Measurements from ENCODE around the gene PRKD1. TPM values are rescaled to one million over a fixed set of nuclear protein-coding genes. Genes with fewer than 3 reads are reported as not detected.
"Not testable (repeated sequence)": the region's sequence is repeated elsewhere in the genome, so short reads cannot be mapped to it uniquely, and the experiment has no call there.

Gene PRKD1
- total RNA-seq, 4 donors from 2014 or later = 3.0 to 5.4 (median 3.6) TPM

DNA sequence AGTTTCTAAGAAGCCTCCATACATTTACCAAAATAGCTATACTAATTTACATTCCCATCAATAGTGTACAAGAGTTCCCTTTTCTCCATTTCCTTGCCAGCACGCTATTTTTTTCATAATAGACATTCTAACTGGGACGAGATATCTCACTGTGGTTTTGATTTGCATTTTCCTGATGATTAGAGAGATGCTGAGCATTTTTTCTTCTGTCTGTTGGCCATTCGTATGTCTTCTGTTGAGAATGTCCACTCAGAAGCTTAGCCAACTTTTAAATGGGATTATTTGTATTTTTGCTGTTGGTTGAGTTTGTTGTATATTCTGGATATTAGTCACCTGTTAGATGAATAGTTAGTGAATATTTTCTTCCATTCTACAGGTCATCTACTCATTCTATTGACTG is 144.1 kb downstream of the PRKD1 start:
- no peaks in the 10 kb centered on the region for H3K4me1 ChIP-seq
- WGBS = 84% methylated on average over 3 of the region's 3 CpGs
- H3K27me3 ChIP-seq = no peaks in the 10 kb centered on the region
- no peak for DNase-seq (ENCODE audit: low spot score in 2 of 2)
- H3K27ac ChIP-seq = no peak overlapping the region
- H3K9me3 ChIP-seq = peaks cover 6% of the 10 kb centered on the region
- H3K36me3 ChIP-seq = no peaks in the 10 kb centered on the region
- H3K4me3 ChIP-seq = no peak overlapping the region
- no peak for TF ChIP-seq POLR2AphosphoS5 (IDR thresholded peaks at IDR 0.05)
- TF ChIP-seq, protein P1, sequence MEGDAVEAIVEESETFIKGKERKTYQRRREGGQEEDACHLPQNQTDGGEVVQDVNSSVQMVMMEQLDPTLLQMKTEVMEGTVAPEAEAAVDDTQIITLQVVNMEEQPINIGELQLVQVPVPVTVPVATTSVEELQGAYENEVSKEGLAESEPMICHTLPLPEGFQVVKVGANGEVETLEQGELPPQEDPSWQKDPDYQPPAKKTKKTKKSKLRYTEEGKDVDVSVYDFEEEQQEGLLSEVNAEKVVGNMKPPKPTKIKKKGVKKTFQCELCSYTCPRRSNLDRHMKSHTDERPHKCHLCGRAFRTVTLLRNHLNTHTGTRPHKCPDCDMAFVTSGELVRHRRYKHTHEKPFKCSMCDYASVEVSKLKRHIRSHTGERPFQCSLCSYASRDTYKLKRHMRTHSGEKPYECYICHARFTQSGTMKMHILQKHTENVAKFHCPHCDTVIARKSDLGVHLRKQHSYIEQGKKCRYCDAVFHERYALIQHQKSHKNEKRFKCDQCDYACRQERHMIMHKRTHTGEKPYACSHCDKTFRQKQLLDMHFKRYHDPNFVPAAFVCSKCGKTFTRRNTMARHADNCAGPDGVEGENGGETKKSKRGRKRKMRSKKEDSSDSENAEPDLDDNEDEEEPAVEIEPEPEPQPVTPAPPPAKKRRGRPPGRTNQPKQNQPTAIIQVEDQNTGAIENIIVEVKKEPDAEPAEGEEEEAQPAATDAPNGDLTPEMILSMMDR (IDR thresholded peaks at IDR 0.05) = no peak
- no peak for TF ChIP-seq POLR2A (IDR thresholded peaks at IDR 0.05)
- no peak for TF ChIP-seq EP300 (IDR thresholded peaks at IDR 0.05)

DNA sequence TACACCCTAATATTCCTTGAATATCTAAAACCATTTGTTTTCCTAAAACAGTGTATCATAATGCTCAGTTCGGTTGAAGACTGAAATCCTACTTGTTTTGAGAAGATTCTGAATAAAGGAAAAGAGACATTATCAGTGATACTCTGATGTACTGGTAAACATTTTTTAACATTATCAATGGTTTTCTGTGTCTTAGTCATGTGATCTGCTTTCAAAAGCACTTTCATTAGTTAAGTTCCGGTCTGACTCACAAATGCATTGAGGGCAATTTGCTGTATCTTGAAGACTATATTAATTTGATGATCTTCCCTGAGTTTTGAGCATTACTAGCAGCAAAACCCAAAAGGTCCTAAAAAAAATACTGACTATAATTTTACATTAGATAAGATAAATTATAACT is 145.6 kb downstream of the PRKD1 start:
- Histone ChIP-seq H3K27ac (no peak overlapping the region), H3K27me3 (no peaks in the 10 kb centered on the region), H3K4me3 (no peak overlapping the region), H3K36me3 (no peaks in the 10 kb centered on the region), H3K4me1 (no peaks in the 10 kb centered on the region), H3K9me3 (peaks cover 6% of the 10 kb centered on the region)
- no peak for DNase-seq (ENCODE audit: low spot score in 2 of 2)
- TF ChIP-seq POLR2A (IDR thresholded peaks at IDR 0.05) = no peak
- TF ChIP-seq, protein P1 (IDR thresholded peaks at IDR 0.05) = no peak
- WGBS = 88% methylated on average over 2 of the region's 2 CpGs

DNA sequence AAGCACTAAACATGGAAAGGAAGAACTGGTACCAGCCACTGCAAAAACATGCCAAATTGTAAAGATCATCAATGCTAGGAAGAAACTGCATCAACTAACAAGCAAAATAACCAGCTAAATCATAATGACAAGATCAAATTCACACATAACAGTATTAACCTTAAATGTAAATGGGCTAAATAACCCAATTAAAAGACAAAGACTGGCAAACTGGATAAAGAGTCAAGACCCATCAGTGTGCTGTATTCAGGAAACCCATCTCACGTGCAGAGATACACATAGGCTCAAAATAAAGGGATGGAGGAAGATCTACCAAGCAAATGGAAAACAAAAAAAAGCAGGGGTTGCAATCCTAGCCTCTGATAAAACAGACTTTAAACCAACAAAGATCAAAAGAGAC is 150.5 kb downstream of the PRKD1 start:
- not testable (repeated sequence) for H3K27me3 ChIP-seq; H3K4me3 ChIP-seq; H3K9me3 ChIP-seq; H3K36me3 ChIP-seq; H3K4me1 ChIP-seq; DNase-seq (ENCODE audit: low spot score in 2 of 2); H3K27ac ChIP-seq
- 100% methylated on average over 1 of the region's 1 CpG for WGBS

DNA sequence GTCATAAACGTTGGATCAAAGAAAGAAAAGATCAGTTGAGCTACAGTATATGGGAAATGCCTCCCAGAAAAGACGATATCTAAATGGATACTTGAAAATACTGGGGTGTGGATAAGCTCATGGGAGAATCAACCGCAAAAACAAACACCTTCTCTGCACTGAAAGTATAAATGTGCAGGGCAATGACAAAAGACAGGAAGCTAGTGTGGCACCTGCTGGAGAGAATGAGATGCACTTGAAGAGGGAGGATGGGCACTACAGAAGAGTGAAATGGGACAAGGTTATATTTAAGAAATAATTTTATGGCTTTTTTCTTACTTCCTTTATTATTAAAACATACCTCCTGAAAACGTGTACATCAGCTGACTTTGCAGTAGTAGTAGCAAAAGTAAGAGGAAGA is 153.7 kb downstream of the PRKD1 start:
- whole genome bisulfite sequencing = 60% methylated on average over 4 of the region's 4 CpGs
- no peaks in the 10 kb centered on the region for H3K36me3 ChIP-seq
- H3K4me3 ChIP-seq = no peak overlapping the region

DNA sequence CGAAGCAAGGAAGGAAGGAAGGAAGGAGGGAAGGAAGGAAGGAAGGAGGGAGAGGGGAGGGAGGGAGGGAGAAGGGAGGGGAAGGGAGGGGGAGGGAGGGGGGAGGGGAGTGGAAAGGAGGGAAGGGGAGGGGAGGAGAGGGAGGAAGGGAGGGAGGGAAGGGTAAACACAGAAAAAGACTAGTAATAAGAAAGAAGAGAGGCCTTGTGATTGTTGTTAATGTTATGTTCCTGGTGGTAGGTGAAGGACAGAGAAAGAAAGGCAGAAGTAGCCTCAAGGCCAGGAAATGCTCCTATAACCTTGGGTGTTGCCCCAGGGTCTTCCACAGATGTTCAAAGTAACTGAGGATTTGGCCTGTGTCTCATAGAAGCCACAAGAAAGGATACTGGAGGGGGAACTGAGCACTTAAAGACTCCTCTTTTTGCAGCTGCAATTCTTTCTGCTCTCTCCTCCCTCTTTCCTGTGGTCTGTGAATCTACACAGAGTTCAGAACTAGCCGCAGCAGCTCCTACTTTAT is 164.2 kb downstream of the PRKD1 start:
- WGBS = 85% methylated on average over 2 of the region's 2 CpGs
- Histone ChIP-seq H3K9me3 (no peaks in the 10 kb centered on the region), H3K27ac (no peak overlapping the region), H3K4me3 (no peak overlapping the region), H3K27me3 (no peaks in the 10 kb centered on the region), H3K4me1 (no peaks in the 10 kb centered on the region), H3K36me3 (no peaks in the 10 kb centered on the region)
- DNase-seq (ENCODE audit: low spot score in 2 of 2) = no peak
- TF ChIP-seq, protein P1 (IDR thresholded peaks at IDR 0.05) = no peak
- TF ChIP-seq POLR2AphosphoS5 (IDR thresholded peaks at IDR 0.05) = no peak
- no peak for TF ChIP-seq POLR2A (IDR thresholded peaks at IDR 0.05)
- TF ChIP-seq EP300 (IDR thresholded peaks at IDR 0.05) = no peak

More for the DNA sequence above, 153.7 kb downstream of the PRKD1 start:
- peaks cover 7% of the 10 kb centered on the region for H3K9me3 ChIP-seq
- H3K27me3 ChIP-seq = no peaks in the 10 kb centered on the region
- TF ChIP-seq, protein P1 (IDR thresholded peaks at IDR 0.05) = no peak
- no peak for TF ChIP-seq POLR2AphosphoS5 (IDR thresholded peaks at IDR 0.05)
- no peak for TF ChIP-seq POLR2A (IDR thresholded peaks at IDR 0.05)
- TF ChIP-seq EP300 (IDR thresholded peaks at IDR 0.05) = no peak
- no peak for DNase-seq (ENCODE audit: low spot score in 2 of 2)
- no peak overlapping the region for H3K27ac ChIP-seq
- no peaks in the 10 kb centered on the region for H3K4me1 ChIP-seq
